Measurements from ENCODE around the gene SLC25A29. TPM values are rescaled to one million over a fixed set of nuclear protein-coding genes. Genes with fewer than 3 reads are reported as not detected.

SLC25A29 gene
- total RNA-seq, 1 donor, result 8.6 TPM

DNA sequence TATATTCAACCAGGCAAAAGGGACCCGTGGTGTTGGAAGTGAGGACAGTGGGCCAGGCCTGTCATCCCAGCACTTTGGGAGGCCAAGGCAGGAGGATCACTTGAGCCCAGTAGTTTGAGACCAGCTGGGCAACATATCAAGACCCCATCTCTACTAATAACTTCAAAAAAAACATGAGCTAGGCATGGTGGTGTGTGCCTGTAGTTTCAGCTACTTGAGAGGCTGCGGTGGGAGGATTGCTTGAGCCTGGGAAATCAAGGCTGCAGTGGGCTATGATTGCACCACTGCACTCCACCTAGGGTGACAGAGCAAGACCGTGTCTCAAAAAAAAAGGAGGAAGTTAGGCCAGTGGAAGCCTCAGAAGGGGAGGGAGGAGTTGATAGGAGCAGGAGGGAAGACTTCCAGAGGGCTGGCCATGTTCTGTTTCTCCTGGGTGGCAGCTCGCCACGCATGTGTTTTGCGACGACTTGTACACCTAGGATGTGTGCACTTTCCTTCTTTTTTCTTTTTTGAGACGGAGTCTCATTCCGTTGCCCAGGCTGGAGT lies 10.1 kb downstream of the SLC25A29 start:
- DNase-seq (ENCODE audit: low read depth), result no peak
- H3K4me3 ChIP-seq (ENCODE audit: low read depth, low read length), result no peak overlapping the region
- TF ChIP-seq, protein P1, sequence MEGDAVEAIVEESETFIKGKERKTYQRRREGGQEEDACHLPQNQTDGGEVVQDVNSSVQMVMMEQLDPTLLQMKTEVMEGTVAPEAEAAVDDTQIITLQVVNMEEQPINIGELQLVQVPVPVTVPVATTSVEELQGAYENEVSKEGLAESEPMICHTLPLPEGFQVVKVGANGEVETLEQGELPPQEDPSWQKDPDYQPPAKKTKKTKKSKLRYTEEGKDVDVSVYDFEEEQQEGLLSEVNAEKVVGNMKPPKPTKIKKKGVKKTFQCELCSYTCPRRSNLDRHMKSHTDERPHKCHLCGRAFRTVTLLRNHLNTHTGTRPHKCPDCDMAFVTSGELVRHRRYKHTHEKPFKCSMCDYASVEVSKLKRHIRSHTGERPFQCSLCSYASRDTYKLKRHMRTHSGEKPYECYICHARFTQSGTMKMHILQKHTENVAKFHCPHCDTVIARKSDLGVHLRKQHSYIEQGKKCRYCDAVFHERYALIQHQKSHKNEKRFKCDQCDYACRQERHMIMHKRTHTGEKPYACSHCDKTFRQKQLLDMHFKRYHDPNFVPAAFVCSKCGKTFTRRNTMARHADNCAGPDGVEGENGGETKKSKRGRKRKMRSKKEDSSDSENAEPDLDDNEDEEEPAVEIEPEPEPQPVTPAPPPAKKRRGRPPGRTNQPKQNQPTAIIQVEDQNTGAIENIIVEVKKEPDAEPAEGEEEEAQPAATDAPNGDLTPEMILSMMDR (IDR thresholded peaks at IDR 0.05; ENCODE audit: insufficient read depth, low read depth, low read length), result no peak

DNA sequence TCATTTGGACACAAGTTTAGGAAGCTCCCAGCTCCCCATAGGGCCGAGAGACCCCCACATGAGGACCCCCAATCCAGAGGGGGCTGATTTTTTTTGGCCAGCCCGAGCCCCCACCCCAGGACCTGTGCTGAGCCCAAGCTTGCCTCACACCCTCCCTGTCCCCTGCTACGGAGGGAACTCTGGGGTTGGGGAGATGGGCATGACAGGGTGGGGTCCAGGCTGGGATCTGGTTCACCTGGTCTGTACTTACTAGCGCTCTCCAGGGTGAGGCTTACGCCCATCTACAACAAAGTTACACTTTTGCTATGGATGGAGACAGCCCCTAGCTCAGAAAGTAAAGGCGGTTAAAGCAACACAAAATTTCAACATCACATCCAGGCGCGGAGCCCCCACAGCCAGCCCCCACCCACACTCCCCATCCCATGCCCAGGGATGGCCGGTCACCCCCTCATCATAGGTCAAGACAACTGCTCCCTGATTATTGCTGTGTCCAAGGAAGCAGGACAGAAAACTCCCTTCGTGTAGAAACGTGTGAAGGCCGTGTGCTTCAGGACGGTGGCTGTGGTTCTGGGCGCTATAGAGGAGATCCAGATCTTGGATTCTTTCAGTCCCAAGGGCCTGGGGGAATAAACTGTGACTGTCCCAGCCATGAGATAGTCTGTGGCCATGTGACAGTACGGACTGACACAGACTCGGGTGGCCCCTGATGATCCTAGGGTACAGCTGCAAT lies 10.7 kb downstream of the SLC25A29 start:
- no peak overlapping the region for H3K4me3 ChIP-seq (ENCODE audit: low read depth, low read length)
- TF ChIP-seq, protein P1 (IDR thresholded peaks at IDR 0.05; ENCODE audit: insufficient read depth, low read depth, low read length), result no peak
- DNase-seq (ENCODE audit: low read depth), result no peak

GRCh38 chr14:100294963-100295330 lies 11.3 kb downstream of the SLC25A29 start:
- no peak overlapping the region for H3K4me3 ChIP-seq (ENCODE audit: low read depth, low read length)
- no peak for DNase-seq (ENCODE audit: low read depth)
- TF ChIP-seq, protein P1 (IDR thresholded peaks at IDR 0.05; ENCODE audit: insufficient read depth, low read depth, low read length), result no peak

DNA sequence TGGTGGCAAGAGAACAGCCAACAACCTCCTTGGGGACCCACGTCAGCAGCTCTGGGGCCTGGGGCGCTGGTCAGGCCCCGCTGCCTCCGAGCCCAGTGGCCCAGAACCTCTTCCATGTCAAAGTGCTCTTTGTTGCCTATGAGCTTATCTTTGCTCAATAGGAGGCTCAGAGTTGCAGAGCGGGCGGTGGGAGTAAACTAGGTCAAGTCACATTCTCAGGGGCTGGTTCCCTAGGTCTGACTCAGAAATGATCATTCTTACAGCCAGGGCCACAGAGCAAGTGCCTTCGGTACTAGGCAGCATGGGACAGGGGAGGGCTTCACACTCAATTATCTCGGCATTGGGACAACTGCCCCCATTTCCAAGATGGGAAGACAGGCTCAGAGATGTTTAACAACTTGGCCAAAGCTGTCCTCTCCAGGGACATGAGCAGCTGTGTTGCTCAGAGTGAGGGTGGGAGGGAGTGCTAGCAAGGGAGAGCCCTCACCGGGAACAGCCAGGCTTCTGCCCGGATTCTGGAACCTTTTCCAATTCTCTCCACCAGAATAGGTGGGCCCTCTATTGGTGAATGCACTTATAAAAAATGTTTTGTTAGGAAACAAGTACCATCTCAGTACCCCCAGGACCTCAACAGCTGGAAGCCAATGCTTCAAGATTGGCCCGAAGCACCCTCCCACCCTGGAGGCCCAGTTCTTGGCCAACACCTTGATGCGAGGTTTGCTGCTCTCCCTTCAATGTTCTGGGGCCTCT lies 11.9 kb downstream of the SLC25A29 start:
- H3K4me3 ChIP-seq (ENCODE audit: low read depth, low read length), result no peak overlapping the region
- TF ChIP-seq, protein P1 (IDR thresholded peaks at IDR 0.05; ENCODE audit: insufficient read depth, low read depth, low read length), result no peak
- no peak for DNase-seq (ENCODE audit: low read depth)

DNA sequence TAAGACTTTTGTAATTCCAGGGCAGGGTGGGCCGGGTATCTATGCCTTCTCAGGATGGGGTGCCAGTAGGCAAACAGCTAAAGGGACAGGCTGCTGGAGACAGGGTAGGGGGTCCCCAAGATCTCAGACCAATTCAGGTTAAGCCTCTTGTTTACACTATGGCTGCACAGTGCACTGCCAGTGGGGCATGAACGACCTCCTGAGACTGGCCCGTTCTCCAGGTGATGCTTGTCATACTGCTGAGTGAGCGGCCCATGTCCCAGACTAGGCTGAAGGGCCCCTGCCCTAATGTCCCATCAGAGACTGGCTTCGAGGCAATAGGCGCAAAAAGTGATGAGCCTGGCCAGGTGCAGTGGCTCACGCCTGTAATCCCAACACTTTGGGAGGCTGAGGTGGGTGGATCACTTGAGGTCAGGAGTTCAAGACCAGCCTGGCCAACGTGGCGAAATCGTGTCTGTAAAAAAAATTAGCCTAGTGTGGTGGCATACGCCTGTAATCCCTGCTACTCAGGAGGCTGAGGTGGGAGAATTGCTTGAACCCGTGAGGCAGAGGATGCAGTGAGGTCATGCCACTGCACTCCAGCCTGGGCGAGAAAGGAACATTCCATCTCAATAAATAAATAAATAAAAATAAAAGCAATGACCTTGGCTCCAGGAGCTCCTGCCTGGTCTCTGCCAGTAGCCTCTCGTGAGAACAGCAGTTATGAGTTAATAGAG lies 12.6 kb downstream of the SLC25A29 start:
- no peak overlapping the region for H3K4me3 ChIP-seq (ENCODE audit: low read depth, low read length)
- no peak for DNase-seq (ENCODE audit: low read depth)
- TF ChIP-seq, protein P1 (IDR thresholded peaks at IDR 0.05; ENCODE audit: insufficient read depth, low read depth, low read length), result no peak

DNA sequence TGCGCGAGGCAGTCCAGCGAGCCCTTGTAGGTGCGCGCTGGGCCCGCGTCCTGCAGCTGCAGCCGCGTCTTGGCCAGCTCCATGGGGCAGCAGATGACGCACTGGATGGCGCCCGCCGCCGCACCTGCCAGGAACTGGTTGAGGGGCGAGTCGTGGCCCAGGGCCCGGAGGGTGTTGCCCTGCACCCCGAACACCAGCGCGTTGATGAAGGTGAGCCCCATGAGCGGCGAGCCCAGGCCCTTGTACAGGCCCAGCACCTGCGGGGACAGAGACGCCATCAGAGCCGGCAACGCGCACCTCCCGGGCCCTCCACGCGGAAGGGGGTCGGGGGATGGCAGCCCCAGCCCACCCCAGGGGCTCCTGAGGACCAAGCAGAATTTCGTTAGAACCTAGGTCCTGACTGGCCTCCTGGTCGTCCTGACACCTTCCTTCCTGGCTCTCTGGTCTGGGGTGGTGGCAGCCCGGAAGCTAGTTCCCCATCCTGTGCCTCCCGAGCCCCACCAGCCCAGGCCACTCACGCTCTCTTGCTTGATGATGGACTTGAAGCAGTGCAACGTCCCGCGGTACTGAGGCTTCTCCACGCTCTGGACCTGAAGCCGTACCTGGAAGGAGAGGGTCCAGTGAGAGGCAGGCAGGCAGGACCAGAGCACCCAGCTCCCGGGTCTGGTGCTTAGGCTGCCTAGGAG lies 13.3 kb downstream of the SLC25A29 start:
- H3K4me3 ChIP-seq (ENCODE audit: low read depth, low read length), result no peak overlapping the region
- TF ChIP-seq, protein P1 (IDR thresholded peaks at IDR 0.05; ENCODE audit: insufficient read depth, low read depth, low read length), result no peak
- no peak for DNase-seq (ENCODE audit: low read depth)

Data from fibroblast of villous mesenchyme (primary cell).